ENCODE results near the gene GAA.

GRCh38 chr17:80152081-80152702 is 50.8 kb downstream of the GAA start:
- TF ChIP-seq CTCF (IDR thresholded peaks at IDR 0.05) (no peak), POLR2A (IDR thresholded peaks at IDR 0.05) (no peak)
